LNCaP clone FGC (cell line): Measurements from ENCODE around the gene MFAP4.

Experiments
- DNase-seq: peaks from one replicate; pipeline ENCODE4 v3.0.0-alpha.2; 2011; ENCODE audit warnings: low read depth
- H3K4me3 ChIP-seq: 2 replicates; pipeline ENCODE4 v1.5.1; 2011; ENCODE audit warnings: mild to moderate bottlenecking, low read depth, low read length, control low read depth
- CTCF ChIP-seq: IDR thresholded peaks from 2 replicates; pipeline ENCODE4 v1.5.1; 2012; ENCODE audit warnings: mild to moderate bottlenecking; ENCODE audit not compliant: control insufficient read depth, insufficient read depth; ENCODE audit errors: extremely low read depth

Gene MFAP4

GRCh38 chr17:19374136-19374535, 12.9 kb downstream of the MFAP4 start:
- no peak for TF ChIP-seq CTCF
- H3K4me3 ChIP-seq: no peak overlapping the region
- DNase-seq: no peak

- no peak for DNase-seq
- no peak for TF ChIP-seq CTCF
- no peak overlapping the region for H3K4me3 ChIP-seq
Observed at GRCh38 chr17:19372866-19373504, 14.0 kb downstream of the MFAP4 start.

GRCh38 chr17:19372439-19372838, 14.6 kb downstream of the MFAP4 start:
- no peak for TF ChIP-seq CTCF
- DNase-seq: no peak
- no peak overlapping the region for H3K4me3 ChIP-seq

- H3K4me3 ChIP-seq: no peak overlapping the region
- no peak for DNase-seq
Observed at GRCh38 chr17:19372011-19372370, 15.0 kb downstream of the MFAP4 start.

GRCh38 chr17:19371259-19372010, 15.6 kb downstream of the MFAP4 start:
- TF ChIP-seq CTCF: no peak
- H3K4me3 ChIP-seq: no peak overlapping the region
- no peak for DNase-seq

More at GRCh38 chr17:19372011-19372370, 15.0 kb downstream of the MFAP4 start:
- TF ChIP-seq CTCF: no peak

- H3K4me3 ChIP-seq: no peak overlapping the region
- TF ChIP-seq CTCF: no peak
- no peak for DNase-seq
Observed at GRCh38 chr17:19370493-19370960, 16.5 kb downstream of the MFAP4 start.
